ENCODE measurements around the gene NAA16. TPM values are rescaled to one million over a fixed set of nuclear protein-coding genes. Genes with fewer than 3 reads are reported as not detected.

NAA16 gene
- polyA plus RNA-seq, 1 of the 3 experiments (the other 2 are of a cell fraction), result 4.4 TPM

- Histone ChIP-seq H3K9ac (no peak overlapping the region), H3K27ac (ENCODE audit: low read depth in 2 of 2, low read length in 1 of 2) (no peak overlapping the region), H4K20me1 (ENCODE audit: insufficient read depth) (peaks cover 2% of the 10 kb centered on the region; the same call in 1 of the 2 replicates), H3K27me3 (ENCODE audit: insufficient read depth) (no peaks in the 10 kb centered on the region), H3F3A (replicated peaks; ENCODE audit: insufficient read depth) (peaks cover 5% of the 10 kb centered on the region), H3K9me2 (no peaks in the 10 kb centered on the region), H3K36me3 (replicated peaks in 1 of 2; ENCODE audit: control insufficient read depth in 1 of 2, insufficient read depth in 2 of 2, low read length in 1 of 2) (no peaks in the 10 kb centered on the region), H3K4me2 (no peak overlapping the region), H3K79me2 (ENCODE audit: insufficient read depth) (peaks cover 18% of the 10 kb centered on the region), H3K4me1 (ENCODE audit: control insufficient read depth in 1 of 2, insufficient read depth in 2 of 2, low read depth in 1 of 2, low read length in 1 of 2) (peaks cover 3 to 8% of the 10 kb centered on the region in 2 experiments), H3K4me3 (ENCODE audit: low read depth in 2 of 2, low read length in 1 of 2) (no peak overlapping the region), H2AFZ (ENCODE audit: low read depth) (no peak overlapping the region), H3K9me3 (no peaks in the 10 kb centered on the region)
- TF ChIP-seq PBX3 (IDR thresholded peaks at IDR 0.05), result no peak
- TF ChIP-seq EP300 (IDR thresholded peaks at IDR 0.05; ENCODE audit: borderline replicate concordance in 1 of 2, low read depth in 1 of 2, low read length in 1 of 2), result no peak
- TF ChIP-seq JUND (IDR thresholded peaks at IDR 0.05), result no peak
- TF ChIP-seq MAX (IDR thresholded peaks at IDR 0.05; ENCODE audit: low read depth), result no peak
- TF ChIP-seq REST (IDR thresholded peaks at IDR 0.05; ENCODE audit: low read depth, low read length), result no peak
- no peak for TF ChIP-seq TAF1 (IDR thresholded peaks at IDR 0.05; ENCODE audit: borderline replicate concordance, low read depth, low read length)
- no peak for TF ChIP-seq NRF1 (IDR thresholded peaks at IDR 0.05; ENCODE audit: low read depth, low read length)
- no peak for TF ChIP-seq ELF1 (IDR thresholded peaks at IDR 0.05)
- no peak for TF ChIP-seq TEAD4 (IDR thresholded peaks at IDR 0.05; ENCODE audit: borderline replicate concordance, insufficient read depth)
- no peak for TF ChIP-seq MEF2A (IDR thresholded peaks at IDR 0.05; ENCODE audit: borderline replicate concordance, low read depth)
- no peak for TF ChIP-seq FOXM1 (IDR thresholded peaks at IDR 0.05; ENCODE audit: low read depth)
- TF ChIP-seq CHD2 (IDR thresholded peaks at IDR 0.05; ENCODE audit: low read length, partially characterized antibody), result no peak
- no peak for TF ChIP-seq IRF3 (IDR thresholded peaks at IDR 0.05; ENCODE audit: low read depth, low read length)
- TF ChIP-seq RAD21 (IDR thresholded peaks at IDR 0.05; ENCODE audit: low read length), result no peak
- TF ChIP-seq FOXJ3 (CRISPR knock-in tag; IDR thresholded peaks at IDR 0.05), result no peak
- TF ChIP-seq CTCF (IDR thresholded peaks at IDR 0.05), result no peak
- TF ChIP-seq EZH2phosphoT487 (IDR thresholded peaks at IDR 0.05; ENCODE audit: borderline replicate concordance, low read depth), result no peak
- TF ChIP-seq FOSL2 (IDR thresholded peaks at IDR 0.05; ENCODE audit: borderline replicate concordance, low read depth), result no peak
- CTCF ChIA-PET, result no interaction called here
- WGBS (ENCODE audit: low lambda C conversion rate), result 79% methylated on average over 11 of the region's 11 CpGs
- POLR2A ChIA-PET, result no interaction called here
- DNase-seq, result no peak
Measured at GRCh38 chr13:41307884-41308640, 3.0 kb upstream of the NAA16 start.
